WI38 (cell line): ENCODE results near the gene FSTL4.

Experiments
- H3K4me3 ChIP-seq: 2 replicates; pipeline ENCODE4 v1.5.1; 2011; ENCODE audit warnings: low read depth, mild to moderate bottlenecking, control low read depth, low read length
- TF ChIP-seq, protein P1 (sequence below): IDR thresholded peaks from 2 replicates; pipeline ENCODE4 v1.5.1; 2012; ENCODE audit warnings: low read depth, mild to moderate bottlenecking, control low read depth, low read length

FSTL4 gene

DNA sequence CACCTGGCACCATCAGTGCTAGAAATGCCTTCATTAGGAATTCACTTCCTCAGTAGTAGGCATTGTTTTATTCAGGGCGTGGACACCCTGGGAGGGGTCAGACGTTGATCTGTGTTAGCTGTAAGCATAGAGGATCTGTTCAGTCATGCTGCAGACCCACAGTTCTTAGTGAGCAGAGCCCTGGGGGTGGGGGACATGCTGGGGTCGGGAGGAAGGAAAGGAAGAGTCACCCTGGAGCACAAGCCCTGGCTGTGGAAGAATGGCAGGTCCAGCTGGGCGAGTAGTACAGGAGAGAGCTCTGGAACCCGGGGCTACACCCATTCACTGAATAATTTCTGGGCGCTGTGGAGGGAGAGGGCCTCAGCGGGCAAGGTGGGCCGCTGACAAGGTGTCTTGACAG lies 172.5 kb downstream of the FSTL4 start:
- TF ChIP-seq, protein P1, sequence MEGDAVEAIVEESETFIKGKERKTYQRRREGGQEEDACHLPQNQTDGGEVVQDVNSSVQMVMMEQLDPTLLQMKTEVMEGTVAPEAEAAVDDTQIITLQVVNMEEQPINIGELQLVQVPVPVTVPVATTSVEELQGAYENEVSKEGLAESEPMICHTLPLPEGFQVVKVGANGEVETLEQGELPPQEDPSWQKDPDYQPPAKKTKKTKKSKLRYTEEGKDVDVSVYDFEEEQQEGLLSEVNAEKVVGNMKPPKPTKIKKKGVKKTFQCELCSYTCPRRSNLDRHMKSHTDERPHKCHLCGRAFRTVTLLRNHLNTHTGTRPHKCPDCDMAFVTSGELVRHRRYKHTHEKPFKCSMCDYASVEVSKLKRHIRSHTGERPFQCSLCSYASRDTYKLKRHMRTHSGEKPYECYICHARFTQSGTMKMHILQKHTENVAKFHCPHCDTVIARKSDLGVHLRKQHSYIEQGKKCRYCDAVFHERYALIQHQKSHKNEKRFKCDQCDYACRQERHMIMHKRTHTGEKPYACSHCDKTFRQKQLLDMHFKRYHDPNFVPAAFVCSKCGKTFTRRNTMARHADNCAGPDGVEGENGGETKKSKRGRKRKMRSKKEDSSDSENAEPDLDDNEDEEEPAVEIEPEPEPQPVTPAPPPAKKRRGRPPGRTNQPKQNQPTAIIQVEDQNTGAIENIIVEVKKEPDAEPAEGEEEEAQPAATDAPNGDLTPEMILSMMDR, result no peak
- no peak overlapping the region for H3K4me3 ChIP-seq

DNA sequence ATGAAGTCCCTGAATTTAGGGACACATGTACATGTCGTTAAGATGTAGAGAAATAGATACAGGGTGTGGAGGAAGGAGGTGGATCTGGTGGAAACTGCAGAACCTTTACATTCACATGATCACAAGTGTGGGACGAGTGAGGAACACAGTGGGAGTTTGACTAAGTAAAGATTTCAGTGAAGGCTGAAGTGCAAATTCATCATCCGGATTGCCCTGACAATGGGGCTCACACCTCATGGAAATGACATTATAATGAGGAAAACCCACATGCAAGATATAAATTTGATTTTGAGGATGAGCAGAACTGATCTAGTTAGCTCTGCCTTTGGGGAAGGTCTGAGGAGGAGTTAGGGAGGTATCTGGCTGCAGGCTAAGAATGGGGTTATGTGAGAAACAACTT lies 173.9 kb downstream of the FSTL4 start:
- no peak overlapping the region for H3K4me3 ChIP-seq
- TF ChIP-seq, protein P1, result no peak

DNA sequence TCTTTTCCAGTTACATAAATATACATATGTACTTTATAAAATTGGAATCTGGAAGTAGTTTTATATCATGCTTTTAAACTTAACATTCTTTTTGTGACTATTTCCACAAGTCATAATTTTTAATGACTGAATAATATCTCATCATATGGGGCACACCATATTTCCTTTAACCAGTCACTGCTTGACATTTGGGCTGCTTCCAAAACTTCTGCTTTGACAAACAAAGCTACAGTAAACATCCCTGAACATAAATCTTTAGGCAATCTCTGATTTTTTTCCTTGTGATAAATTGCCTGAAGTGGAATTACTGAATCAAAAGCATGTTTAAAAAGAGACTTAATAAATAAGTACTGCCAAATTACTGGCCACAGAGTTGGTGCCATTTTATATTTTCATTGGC lies 178.0 kb downstream of the FSTL4 start:
- TF ChIP-seq, protein P1, result no peak
- H3K4me3 ChIP-seq, result no peak overlapping the region

DNA sequence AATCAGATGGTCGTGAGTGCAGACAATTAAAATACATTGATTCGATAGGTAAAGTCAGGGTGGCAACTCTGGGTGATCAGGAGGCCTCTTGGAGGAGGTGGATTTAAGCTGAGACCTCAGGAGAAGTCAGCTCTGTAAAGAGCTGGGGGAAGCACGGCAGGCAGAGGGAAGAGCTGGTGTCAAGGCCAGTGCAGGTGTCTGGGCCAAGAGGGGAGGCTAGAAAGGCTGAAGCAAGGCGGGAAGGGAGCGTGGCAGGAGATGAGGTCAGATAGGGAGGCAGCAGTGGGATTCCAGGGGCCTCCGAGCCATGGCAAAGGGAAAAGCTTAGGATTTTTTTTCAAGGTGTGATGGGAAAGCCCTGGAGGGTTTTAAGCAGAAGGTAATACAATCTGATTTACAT lies 178.7 kb downstream of the FSTL4 start:
- TF ChIP-seq, protein P1, result no peak
- no peak overlapping the region for H3K4me3 ChIP-seq

DNA sequence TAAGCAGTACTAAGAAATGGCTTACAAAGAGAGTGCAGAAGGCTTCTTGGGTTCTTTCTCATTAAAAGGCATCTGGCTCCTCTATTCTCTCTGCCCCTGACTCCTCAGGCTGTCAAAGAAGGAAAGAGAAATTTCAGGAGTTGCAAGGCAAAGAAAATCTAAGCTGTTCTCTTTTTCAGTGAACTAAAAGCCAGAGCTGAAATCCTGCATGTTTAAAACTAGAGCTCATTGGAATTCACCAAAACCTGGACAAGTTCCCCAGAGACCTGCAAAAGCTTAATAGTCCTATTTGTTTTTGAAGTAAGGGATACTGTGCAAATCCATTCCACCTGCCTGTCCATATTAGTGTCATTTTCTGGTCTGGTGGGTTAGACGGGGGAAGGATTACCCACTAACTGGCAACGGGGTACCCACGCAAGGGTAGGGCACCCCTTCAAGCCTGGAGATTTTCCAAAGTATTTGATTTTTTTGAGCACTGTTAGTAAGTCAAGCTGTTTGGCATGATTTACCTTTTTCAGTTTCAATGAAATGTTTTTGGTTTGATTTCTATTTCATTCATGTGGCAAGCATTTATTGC lies 179.3 kb downstream of the FSTL4 start:
- TF ChIP-seq, protein P1, result no peak
- H3K4me3 ChIP-seq, result no peak overlapping the region

DNA sequence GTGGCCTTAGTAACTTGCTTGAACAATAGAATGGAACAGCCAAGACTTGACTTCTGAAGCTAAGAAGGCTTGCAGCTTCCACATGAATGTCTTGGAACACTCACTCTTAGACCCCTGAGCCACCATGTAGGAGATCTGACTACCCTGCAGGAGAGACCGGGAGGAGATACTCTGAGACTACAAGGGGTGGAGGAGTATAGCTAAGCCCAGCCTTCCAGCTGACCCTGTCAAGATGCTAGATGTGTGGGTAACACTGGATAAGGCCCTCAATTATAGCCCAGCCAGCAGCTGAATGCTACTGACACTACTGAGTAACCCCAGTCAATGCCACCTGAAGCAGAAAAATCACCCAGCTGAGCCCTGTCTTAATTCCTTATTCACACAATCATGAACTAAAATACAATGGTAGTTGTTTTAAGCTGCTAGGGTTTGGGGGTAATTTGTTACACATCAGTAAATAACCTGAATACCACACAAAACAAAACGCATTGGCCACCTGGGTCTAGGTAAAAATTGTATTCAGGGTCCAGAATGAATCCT lies 180.9 kb downstream of the FSTL4 start:
- TF ChIP-seq, protein P1, result no peak
- H3K4me3 ChIP-seq, result no peak overlapping the region

DNA sequence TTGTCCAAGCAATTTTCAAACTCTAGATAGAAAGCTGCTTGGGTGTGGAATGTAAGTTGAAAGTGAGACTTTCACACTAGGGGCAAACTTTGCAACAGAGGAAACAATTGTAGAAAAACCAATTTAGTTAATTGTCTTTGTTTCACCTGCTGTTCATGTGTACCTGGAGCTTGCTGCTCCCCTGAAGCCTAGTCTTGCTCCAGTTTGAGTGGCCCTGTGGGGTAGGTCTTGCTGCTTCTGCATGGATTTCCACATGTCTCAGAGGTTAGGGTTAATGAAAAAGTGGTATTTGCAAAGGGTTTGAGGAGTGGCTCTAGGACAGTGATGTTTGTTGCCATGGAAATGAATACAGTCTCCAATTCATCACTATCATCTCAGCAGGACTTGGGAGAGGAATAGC lies 182.2 kb downstream of the FSTL4 start:
- H3K4me3 ChIP-seq, result no peak overlapping the region
- TF ChIP-seq, protein P1, result no peak
